K562 (cell line): ENCODE data around the gene R3HDM2. TPM values are rescaled to one million over a fixed set of nuclear protein-coding genes. Genes with fewer than 3 reads are reported as not detected.

Experiments
- ATF7 ChIP-seq: fragments of 450-650 bp; IDR thresholded peaks from 2 replicates; pipeline ENCODE4 v1.7.1; 2014; ENCODE audit warnings: mild to moderate bottlenecking, moderate library complexity
- CTCFL ChIP-seq: IDR thresholded peaks from 2 replicates; pipeline ENCODE4 v1.6.1; 2011; ENCODE audit warnings: borderline replicate concordance, low read depth, mild to moderate bottlenecking, moderate library complexity, low read length; ENCODE audit not compliant: insufficient read depth, poor library complexity, severe bottlenecking
- DPF2 ChIP-seq: fragments of 450-650 bp; IDR thresholded peaks from 2 replicates; pipeline ENCODE4 v1.6.1; 2016
- E2F4 ChIP-seq: sonication (generic); formaldehyde crosslinking; IDR thresholded peaks from 2 replicates; pipeline ENCODE4 v1.8.0; 2022; ENCODE audit warnings: mild to moderate bottlenecking, low read depth, missing genetic modification reagents
- FOXA3 ChIP-seq, 2 experiments: fragments of 450-650 bp in 1 of 2; sonication (generic) in 1 of 2; formaldehyde crosslinking; IDR thresholded peaks in 1 of 2; conservative IDR thresholded peaks in 1 of 2; 2 replicates each; pipeline versions ENCODE4 v1.4.0 to v1.8.0; 2020 to 2022; ENCODE audit warnings: mild to moderate bottlenecking in 2 of 2, missing genetic modification reagents in 1 of 2
- FOXP1 ChIP-seq: sonication (generic); formaldehyde crosslinking; IDR thresholded peaks from 2 replicates; pipeline ENCODE4 v1.8.0; 2022; ENCODE audit warnings: mild to moderate bottlenecking, missing genetic modification reagents
- GATAD2B ChIP-seq: fragments of 450-650 bp; IDR thresholded peaks from 2 replicates; pipeline ENCODE4 v1.6.1; 2017; ENCODE audit warnings: mild to moderate bottlenecking, borderline replicate concordance
- HDAC1 ChIP-seq, 2 experiments: fragments of 450-650 bp; IDR thresholded peaks; 2 replicates each; pipeline ENCODE4 v1.6.1; 2016 to 2017; ENCODE audit warnings: inconsistent platforms in 1 of 2, mild to moderate bottlenecking in 1 of 2, moderate library complexity in 1 of 2
- HNRNPUL1 ChIP-seq: fragments of 200-400 bp; formaldehyde crosslinking; IDR thresholded peaks from 2 replicates; pipeline ENCODE4 v1.6.1; 2017; ENCODE audit warnings: low read length
- NFXL1 ChIP-seq: fragments of 450-650 bp; formaldehyde crosslinking; IDR thresholded peaks from 2 replicates; pipeline ENCODE4 v1.4.0; 2021; ENCODE audit warnings: mild to moderate bottlenecking
- SNIP1 ChIP-seq: fragments of 450-650 bp; IDR thresholded peaks from 2 replicates; pipeline ENCODE4 v1.7.1; 2017; ENCODE audit warnings: low read depth, mild to moderate bottlenecking
- SOX6 ChIP-seq: fragments of 450-650 bp; IDR thresholded peaks from 2 replicates; pipeline ENCODE4 v1.6.1; 2014; ENCODE audit warnings: mild to moderate bottlenecking
- STAT5B ChIP-seq: fragments of 250-450 bp; sonication (Bioruptor Pico); IDR thresholded peaks from 2 replicates; pipeline ENCODE4 v1.8.0; 2021; ENCODE audit warnings: mild to moderate bottlenecking, inconsistent platforms
- TAF7 ChIP-seq: fragments of 450-650 bp; IDR thresholded peaks from 2 replicates; pipeline ENCODE4 v1.6.1; 2016; ENCODE audit warnings: missing genetic modification characterization, missing compliant biosample characterization
- TBP ChIP-seq: optimal IDR thresholded peaks from 2 replicates; pipeline ENCODE3; 2011; ENCODE audit warnings: low read depth, low read length, improper control_type of control experiment
- WHSC1 ChIP-seq: IDR thresholded peaks from one replicate; pipeline ENCODE4 v1.6.1; 2012; ENCODE audit warnings: low read length, control low read depth, inconsistent platforms
- YBX1 ChIP-seq: fragments of 450-650 bp; IDR thresholded peaks from 2 replicates; pipeline ENCODE4 v1.7.1; 2016; ENCODE audit warnings: mild to moderate bottlenecking
- ZNF133 ChIP-seq: fragments of 250-450 bp; sonication (Bioruptor Pico); IDR thresholded peaks from 2 replicates; pipeline ENCODE4 v1.4.0; 2020; ENCODE audit warnings: mild to moderate bottlenecking
- ZNF384 ChIP-seq: IDR thresholded peaks from 2 replicates; pipeline ENCODE4 v1.6.1; 2012; ENCODE audit warnings: low read depth, low read length, improper control_type of control experiment
- ZNF586 ChIP-seq: fragments of 450-650 bp; formaldehyde crosslinking; conservative IDR thresholded peaks from 2 replicates; pipeline ENCODE4 v1.4.0; 2020; ENCODE audit warnings: mild to moderate bottlenecking, moderate library complexity
- ZNF780A ChIP-seq: fragments of 250-450 bp; sonication (Bioruptor Pico); IDR thresholded peaks from 2 replicates; pipeline ENCODE4 v1.5.0; 2021; ENCODE audit warnings: mild to moderate bottlenecking
- polyA plus RNA-seq, 8 experiments: library from polyadenylated mRNA; depleted of rRNA in 4 of 8; stranded (reverse) in 5 of 8; unstranded in 3 of 8; fragments of >200 nt; fragmentation: Nextera tagmentation in 2 of 8; fragmentation: Illumina TruSeq in 1 of 8; extraction: Ambion mirVana in 2 of 8; extraction: Trizol in 1 of 8; gene quantifications; 2 replicates each; pipeline versions ENCODE4 v1.2.1 to v1.2.3, GENCODE V29; 2011 to 2014; ENCODE audit warnings: inconsistent platforms in 1 of 8, missing spikeins in 1 of 8
- total RNA-seq, 7 experiments: library from RNA; depleted of rRNA in 6 of 7; stranded (reverse); fragments of >200 nt in 6 of 7; fragmentation: Illumina TruSeq in 2 of 7; extraction: Trizol in 2 of 7; gene quantifications; 2 replicates each; pipeline versions ENCODE4 v1.2.1 to v1.2.3, GENCODE V29; 2011 to 2021; ENCODE audit warnings: low replicate concordance in 1 of 7
- TF ChIP-seq, protein P1 (sequence below): fragments of 450-650 bp; IDR thresholded peaks from 2 replicates; pipeline ENCODE4 v1.6.1; 2018; ENCODE audit not compliant: partially characterized antibody
- TF ChIP-seq, protein P2 (sequence below): sonication (generic); formaldehyde crosslinking; IDR thresholded peaks from 2 replicates; pipeline ENCODE4 v1.9.0; 2022; ENCODE audit warnings: mild to moderate bottlenecking, missing genetic modification reagents

The R3HDM2 gene
- total and polyA plus RNA-seq, 9 of the 15 experiments (the other 6 are each of a cell fraction or from before 2014, with no cell fraction given): 3.3 to 18.8 (median 9.0) TPM

GRCh38 chr12:57459055-57459749 lies 28.4 kb upstream of the R3HDM2 start (continued):
- TF ChIP-seq SOX6: peak; percentile 62; the same call in 1 of the 2 replicates
- TF ChIP-seq STAT5B (CRISPR knock-in tag): no peak
- TF ChIP-seq TBP: peak; percentile 37
- TF ChIP-seq DPF2: peak; percentile 45; the same call in 1 of the 2 replicates
- no peak for TF ChIP-seq SNIP1
- TF ChIP-seq WHSC1: no peak
- peak; percentile 58; the same call in 1 of the 2 replicates for TF ChIP-seq E2F4 (CRISPR knock-in tag)
- TF ChIP-seq ZNF780A: no peak
- TF ChIP-seq, protein P1, sequence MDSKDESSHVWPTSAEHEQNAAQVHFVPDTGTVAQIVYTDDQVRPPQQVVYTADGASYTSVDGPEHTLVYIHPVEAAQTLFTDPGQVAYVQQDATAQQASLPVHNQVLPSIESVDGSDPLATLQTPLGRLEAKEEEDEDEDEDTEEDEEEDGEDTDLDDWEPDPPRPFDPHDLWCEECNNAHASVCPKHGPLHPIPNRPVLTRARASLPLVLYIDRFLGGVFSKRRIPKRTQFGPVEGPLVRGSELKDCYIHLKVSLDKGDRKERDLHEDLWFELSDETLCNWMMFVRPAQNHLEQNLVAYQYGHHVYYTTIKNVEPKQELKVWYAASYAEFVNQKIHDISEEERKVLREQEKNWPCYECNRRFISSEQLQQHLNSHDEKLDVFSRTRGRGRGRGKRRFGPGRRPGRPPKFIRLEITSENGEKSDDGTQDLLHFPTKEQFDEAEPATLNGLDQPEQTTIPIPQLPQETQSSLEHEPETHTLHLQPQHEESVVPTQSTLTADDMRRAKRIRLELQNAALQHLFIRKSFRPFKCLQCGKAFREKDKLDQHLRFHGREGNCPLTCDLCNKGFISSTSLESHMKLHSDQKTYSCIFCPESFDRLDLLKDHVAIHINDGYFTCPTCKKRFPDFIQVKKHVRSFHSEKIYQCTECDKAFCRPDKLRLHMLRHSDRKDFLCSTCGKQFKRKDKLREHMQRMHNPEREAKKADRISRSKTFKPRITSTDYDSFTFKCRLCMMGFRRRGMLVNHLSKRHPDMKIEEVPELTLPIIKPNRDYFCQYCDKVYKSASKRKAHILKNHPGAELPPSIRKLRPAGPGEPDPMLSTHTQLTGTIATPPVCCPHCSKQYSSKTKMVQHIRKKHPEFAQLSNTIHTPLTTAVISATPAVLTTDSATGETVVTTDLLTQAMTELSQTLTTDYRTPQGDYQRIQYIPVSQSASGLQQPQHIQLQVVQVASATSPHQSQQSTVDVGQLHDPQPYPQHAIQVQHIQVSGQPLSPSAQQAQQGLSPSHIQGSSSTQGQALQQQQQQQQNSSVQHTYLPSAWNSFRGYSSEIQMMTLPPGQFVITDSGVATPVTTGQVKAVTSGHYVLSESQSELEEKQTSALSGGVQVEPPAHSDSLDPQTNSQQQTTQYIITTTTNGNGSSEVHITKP: peak; percentile 44
- peak; percentile 82 for TF ChIP-seq ATF7
- TF ChIP-seq ZNF586: no peak
- 0 out of 4 replicates have a peak, but pooled peaks of 1 of the 2 experiments have one; percentile 26 for TF ChIP-seq FOXA3 (CRISPR knock-in tag; conservative IDR thresholded peaks at IDR 0.05 in 1 of 2, IDR thresholded peaks at IDR 0.05 in 1 of 2)
- no peak for TF ChIP-seq HNRNPUL1
- no peak for TF ChIP-seq YBX1
- TF ChIP-seq, protein P2, sequence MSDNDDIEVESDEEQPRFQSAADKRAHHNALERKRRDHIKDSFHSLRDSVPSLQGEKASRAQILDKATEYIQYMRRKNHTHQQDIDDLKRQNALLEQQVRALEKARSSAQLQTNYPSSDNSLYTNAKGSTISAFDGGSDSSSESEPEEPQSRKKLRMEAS (CRISPR knock-in tag): peak; percentile 57
- TF ChIP-seq CTCFL: peak; percentile 4
- TF ChIP-seq ZNF133 (CRISPR knock-in tag): no peak
- TF ChIP-seq FOXP1 (CRISPR knock-in tag): peak; percentile 64
- TF ChIP-seq TAF7 (tag): no peak
- peak in 1 of 2 experiments; percentile 47; a peak in 1 of 4 replicates for TF ChIP-seq HDAC1 (IDR thresholded peaks at IDR 0.05)
- no peak for TF ChIP-seq ZNF384
- TF ChIP-seq GATAD2B: peak; percentile 33; the same call in 1 of the 2 replicates
- no peak for TF ChIP-seq NFXL1 (CRISPR knock-in tag)
